GM23248 (cell line): ENCODE data around the gene SYT3.

ENCODE experiments used
- EZH2 ChIP-seq: fragments of 200-600 bp; sonication (generic); IDR thresholded peaks from 2 replicates; pipeline ENCODE4 v1.6.1; 2018; ENCODE audit warnings: antibody characterized with exemption, mild to moderate bottlenecking; ENCODE audit not compliant: insufficient read depth, poor library complexity, severe bottlenecking
- EZH2phosphoT487 ChIP-seq: fragments of 200-600 bp; sonication (generic); IDR thresholded peaks from 2 replicates; pipeline ENCODE4 v1.6.1; 2018; ENCODE audit warnings: antibody characterized with exemption, moderate library complexity, mild to moderate bottlenecking, low read depth; ENCODE audit not compliant: insufficient read depth

DNA sequence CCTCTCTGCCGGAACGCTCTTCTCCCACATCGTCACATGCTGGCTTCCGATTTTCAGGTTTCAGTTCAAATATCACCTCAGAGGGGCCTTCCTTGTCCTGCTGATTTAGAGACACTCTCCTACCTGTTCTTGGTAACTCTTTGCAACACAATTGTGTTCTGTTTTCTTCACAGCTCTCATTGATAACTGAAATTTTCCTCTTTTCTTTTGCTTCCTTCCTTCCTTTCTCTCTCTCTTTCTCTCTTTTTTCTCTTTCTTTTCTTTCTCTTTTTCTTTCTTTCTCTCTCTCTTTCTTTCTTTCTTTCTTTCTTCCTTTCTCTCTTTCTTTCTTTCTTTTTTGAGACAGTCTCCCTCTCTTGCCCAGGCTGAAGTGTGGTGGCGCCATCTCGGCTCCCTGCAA lies 59.4 kb downstream of the SYT3 start:
- TF ChIP-seq EZH2 (no peak), EZH2phosphoT487 (no peak)
